HCEC 1CT (cell line): Measurements from ENCODE around the gene SLC30A7.
"Not testable (repeated sequence)": the region's sequence is repeated elsewhere in the genome, so short reads cannot be mapped to it uniquely, and the experiment has no call there.

ENCODE experiments used
- DNase-seq: peaks from one replicate; pipeline ENCODE4 v3.0.0-alpha.2; 2017

The SLC30A7 gene

DNA sequence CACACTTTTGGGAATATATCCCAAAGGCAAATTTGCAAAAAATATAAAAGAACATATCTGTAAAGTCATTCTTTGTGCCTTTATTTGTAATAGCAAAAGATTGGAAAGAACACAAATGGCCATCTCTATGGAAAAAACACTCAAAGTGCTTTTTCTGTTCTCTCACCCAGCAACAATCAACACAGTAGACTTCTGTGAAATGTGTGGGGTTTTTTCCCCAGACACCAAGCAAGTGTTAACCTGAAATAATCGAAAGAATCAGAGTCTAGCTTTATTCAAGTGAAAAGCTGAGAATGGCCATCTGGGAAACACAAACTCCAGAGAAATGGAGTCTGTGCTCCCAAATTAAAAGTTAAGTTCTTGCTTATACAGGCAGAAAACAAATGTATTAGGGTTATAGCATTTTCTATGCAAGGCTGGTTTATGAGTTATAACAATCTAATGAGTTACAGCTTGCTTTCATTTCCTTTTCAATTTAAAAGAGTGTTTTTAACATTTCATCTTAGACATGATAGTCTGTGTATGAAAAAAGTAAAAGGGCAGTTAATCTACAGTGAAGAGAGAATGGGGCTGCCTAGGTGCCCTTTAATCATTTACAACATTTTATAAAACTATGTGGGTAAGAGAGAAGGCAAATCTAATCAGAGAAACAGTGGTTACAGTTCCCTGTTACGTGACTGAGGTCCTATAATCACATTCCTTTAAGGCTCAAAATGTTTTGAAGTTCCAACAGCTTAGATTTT, 46.6 kb downstream of the SLC30A7 start:
- no peak for DNase-seq

DNA sequence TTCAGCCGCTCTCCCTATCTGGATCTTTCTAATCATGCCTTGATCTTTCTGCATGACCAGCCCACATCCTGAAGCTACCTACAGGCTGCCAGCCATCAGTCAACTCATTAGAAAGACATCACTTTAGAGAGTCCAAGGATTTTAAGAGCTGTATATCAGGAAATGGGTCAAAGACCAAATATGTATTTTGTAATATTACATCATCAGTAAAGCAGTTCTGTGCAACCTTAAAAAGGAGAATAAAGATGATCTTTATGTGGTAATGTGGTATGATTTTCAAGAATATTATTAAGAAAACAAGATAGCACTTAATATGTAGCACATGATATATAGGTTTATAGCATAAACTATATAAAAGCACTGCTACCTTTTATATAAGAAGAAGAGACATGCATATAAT, 47.6 kb downstream of the SLC30A7 start:
- peak; percentile 23 for DNase-seq

GRCh38 chr1:100946064-100946463, 50.2 kb downstream of the SLC30A7 start:
- not testable (repeated sequence) for DNase-seq

DNA sequence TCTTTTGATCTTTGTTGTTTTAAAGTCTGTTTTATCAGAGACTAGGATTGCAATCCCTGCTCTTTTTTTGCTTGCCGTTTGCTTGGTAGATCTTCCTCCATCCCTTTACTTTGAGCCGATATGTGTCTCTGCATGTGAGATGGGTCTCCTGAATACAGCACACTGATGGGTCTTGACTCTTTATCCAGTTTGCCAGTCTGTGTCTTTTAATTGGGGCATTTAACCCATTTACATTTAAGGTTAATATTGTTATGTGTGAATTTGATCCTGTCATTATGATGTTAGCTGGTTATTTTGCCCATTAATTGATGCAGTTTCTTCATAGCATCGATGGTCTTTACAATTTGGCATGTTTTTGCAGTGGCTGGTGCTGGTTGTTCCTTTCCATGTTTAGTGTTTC, 51.9 kb downstream of the SLC30A7 start:
- not testable (repeated sequence) for DNase-seq

DNA sequence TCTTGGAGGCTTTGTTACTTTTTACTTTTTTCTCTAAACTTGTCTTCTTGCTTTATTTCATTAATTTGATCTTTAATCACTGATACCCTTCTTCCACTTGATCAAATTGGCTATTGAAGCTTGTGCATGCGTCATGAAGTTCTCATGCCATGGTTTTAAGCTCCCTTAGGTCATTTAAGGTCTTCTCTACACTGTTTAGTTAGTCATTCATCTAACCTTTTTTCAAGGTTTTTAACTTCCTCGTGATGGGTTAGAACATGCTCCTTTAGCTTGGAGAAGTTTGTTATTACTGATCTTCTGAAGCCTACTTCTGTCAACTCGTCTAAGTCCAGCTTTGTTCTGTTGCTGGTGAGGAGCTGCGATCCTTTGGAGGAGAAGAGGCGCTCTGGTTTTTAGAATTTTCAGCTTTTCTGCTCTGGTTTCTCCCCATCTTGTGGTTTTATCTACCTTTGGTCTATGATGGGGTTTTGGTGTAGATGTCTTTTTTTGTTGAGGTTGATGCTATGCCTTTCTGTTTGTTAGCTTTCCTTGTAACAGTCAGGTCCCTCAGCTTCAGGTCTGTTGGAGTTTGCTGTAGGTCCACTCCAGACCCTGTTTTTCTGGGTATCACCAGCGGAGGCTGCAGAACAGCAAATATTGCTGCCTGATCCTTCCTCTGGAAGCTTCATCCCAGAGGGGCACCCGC, 53.0 kb downstream of the SLC30A7 start:
- DNase-seq = not testable (repeated sequence)

GRCh38 chr1:100949515-100950158, 53.7 kb downstream of the SLC30A7 start:
- DNase-seq = not testable (repeated sequence)

GRCh38 chr1:100950337-100950736, 54.4 kb downstream of the SLC30A7 start:
- no peak for DNase-seq

- peak; percentile 34 for DNase-seq
These were observed 54.9 kb downstream of the SLC30A7 start for GRCh38 chr1:100950781-100951180.

- no peak for DNase-seq
These were observed 56.3 kb downstream of the SLC30A7 start for GRCh38 chr1:100952104-100952745.

- not testable (repeated sequence) for DNase-seq
These were observed 57.1 kb downstream of the SLC30A7 start for GRCh38 chr1:100952970-100953369.

GRCh38 chr1:100953960-100954730, 58.3 kb downstream of the SLC30A7 start:
- DNase-seq = no peak

- DNase-seq = peak; percentile 93
These were observed 59.4 kb downstream of the SLC30A7 start for GRCh38 chr1:100955322-100955721.

GRCh38 chr1:100959502-100960060, 63.7 kb downstream of the SLC30A7 start:
- DNase-seq = peak; percentile 43

DNA sequence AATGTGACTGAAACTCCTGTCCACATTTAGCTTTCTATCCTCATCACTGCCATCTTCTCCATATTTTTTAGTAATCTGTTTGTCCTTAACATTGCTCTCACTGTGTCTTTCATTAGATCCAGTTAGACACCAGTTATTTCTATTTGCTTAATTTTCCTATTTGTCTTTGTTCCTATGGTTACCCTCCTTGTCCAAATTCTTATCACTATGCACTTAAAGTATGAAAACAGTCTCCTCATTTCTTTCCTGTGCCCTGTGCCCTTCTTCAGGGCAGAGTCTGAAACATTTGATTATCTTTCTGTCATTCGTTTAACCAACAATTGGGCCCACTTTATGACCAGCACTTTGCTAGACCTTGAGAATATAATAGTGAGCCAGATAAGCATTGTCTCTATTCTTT, 64.2 kb downstream of the SLC30A7 start:
- DNase-seq = no peak

DNA sequence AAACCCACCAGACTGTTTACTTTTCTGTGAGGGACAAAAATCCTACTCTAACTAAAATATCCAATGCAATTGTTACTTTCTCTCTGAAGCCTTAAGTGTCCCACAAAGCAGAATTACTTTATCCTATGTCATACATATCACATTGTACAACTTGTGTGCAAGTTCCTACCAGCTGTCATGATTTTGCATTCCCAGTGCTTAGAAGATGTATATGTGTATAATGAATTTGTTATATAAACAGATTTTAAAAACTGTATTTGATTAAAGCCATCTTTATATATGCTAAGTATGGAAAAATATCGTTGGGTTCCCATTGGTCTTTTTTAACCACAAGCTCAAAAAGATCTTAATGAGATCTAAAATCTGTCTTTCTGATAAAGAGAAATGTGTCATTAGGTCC, 72.7 kb downstream of the SLC30A7 start:
- no peak for DNase-seq

DNA sequence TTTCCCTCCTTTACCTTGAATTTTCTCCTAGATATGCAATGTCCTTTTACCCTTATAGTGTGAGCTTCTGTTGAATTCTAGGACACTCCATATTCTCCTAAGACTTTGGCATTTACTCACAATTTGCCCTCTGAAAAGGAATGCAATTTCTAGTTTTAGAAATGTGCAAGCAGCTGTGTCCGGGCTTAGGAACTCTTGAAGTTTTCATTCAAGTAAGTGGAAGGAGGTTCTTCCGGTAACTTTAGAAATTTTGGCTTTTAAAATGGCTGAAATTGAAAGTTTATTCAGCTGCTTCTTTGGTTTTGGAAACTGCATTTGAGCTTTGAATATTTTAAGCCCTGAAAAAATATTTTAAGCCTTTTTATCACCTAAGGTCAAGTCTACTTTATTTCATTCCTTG, 73.4 kb downstream of the SLC30A7 start:
- DNase-seq = no peak

DNA sequence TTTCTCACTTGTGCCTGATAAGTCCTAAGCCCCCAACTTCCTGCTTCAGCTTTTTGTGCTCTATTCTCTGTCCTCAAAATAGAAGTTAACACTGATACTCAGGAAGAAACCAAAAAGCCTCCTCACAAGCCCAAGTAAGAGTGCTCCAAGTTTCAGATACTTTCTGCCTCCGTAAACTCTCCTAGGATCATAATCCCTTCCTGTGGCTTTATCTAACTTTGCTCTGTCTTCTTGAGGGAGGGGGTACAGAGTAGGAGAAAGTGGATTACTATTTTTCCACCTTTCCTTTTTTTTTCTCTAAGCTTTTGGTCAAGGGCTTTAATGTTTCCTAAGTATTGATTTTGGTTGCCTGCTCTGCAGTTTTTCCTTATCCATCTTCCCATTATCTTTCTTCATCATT, 75.1 kb downstream of the SLC30A7 start:
- DNase-seq = no peak

DNA sequence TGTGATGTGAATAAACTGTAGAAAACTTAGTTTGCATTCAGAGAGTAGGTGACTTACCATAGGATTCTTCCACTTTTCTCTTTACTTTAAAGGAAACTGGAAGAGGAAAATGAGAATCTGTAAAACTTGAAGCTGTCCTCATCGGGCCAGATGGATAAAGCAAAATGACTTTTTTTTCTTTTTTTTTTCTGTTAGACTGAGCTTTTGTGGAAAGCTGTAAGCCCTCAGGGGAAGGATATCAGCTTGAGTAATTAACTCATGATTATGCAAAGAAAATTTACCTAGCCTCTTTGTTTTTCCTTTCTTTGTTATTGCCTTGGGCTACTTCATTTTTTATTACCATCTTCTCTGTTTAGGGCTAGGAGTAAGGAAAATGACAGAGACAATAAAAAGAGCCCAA, 76.3 kb downstream of the SLC30A7 start:
- DNase-seq = no peak

- no peak for DNase-seq
These were observed 81.0 kb downstream of the SLC30A7 start for GRCh38 chr1:100976936-100977335.

DNA sequence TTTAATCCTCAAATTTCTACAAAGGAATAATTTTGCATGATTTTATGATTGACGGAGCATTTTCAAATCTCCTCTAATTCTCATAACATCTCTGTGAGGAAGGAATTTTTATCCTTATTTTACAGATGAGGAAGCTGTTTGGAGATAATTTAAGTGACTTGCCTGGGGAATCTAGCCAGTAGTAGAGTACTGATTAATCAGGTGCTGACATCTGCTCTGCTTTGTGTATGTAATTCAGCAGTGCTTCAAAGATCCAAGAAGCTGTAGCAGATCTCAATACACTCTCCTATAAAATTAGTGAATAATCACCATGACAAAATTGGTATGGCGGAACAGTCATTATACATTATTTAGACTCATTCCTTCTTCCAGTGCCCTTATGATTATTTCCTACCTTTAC, 83.7 kb downstream of the SLC30A7 start:
- DNase-seq = no peak

DNA sequence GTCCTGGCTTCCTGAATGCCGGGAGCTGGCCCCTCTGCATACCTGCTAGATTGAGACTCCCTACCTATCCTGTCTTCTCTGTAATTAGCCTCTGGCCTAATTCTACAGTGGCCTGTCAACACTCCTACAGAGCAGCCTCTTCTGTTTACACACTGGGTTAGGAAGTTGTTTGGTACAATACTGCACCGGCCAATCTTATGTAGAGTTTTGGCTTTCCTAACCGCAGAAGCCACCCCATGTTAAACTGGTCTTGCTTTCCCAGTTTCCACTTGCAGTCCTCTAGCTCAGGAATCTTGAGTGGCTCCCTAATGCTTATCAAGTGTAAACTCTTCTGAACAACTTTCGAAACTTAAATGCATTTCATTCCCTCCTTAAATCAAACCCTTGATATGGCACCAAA, 86.9 kb downstream of the SLC30A7 start:
- no peak for DNase-seq

- no peak for DNase-seq
These were observed 92.2 kb downstream of the SLC30A7 start for GRCh38 chr1:100988121-100988520.
